HS-5 (cell line): ENCODE results near the gene INF2.

ENCODE experiments used
- DNase-seq: peaks from one replicate; pipeline ENCODE4 v3.0.0-alpha.2; 2012; ENCODE audit warnings: low read depth

Gene INF2

DNA sequence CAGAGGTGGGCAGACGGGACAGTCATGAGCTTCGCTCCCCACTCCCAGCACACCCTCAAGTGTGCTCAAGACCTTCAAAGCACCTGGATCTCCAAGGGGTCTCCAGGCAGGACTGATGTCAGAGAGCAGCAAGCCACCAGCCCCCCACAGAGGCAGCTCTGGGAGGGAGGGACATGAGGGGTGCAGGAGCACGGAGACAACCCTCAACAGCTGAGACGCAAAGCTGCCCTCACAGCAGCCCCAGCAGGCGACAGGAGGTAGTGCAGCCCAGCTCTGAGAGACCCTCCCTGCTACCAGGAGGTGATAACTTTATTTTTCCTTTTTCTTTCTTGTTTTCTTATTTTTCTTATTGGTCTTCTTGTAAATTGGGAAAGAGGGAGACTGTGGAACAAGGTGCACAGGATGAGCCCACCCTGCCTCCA is 81.4 kb downstream of the INF2 start:
- no peak for DNase-seq

- DNase-seq = no peak
Measured at GRCh38 chr14:104771374-104771773, 82.0 kb downstream of the INF2 start.
